ENCODE measurements around the gene SULF2. TPM values are rescaled to one million over a fixed set of nuclear protein-coding genes. Genes with fewer than 3 reads are reported as not detected.

The SULF2 gene
- total and polyA plus RNA-seq, 2 of the 13 experiments (the other 11 are each of a cell fraction or from before 2014, with no cell fraction given) = 7.2 to 50.9 TPM

DNA sequence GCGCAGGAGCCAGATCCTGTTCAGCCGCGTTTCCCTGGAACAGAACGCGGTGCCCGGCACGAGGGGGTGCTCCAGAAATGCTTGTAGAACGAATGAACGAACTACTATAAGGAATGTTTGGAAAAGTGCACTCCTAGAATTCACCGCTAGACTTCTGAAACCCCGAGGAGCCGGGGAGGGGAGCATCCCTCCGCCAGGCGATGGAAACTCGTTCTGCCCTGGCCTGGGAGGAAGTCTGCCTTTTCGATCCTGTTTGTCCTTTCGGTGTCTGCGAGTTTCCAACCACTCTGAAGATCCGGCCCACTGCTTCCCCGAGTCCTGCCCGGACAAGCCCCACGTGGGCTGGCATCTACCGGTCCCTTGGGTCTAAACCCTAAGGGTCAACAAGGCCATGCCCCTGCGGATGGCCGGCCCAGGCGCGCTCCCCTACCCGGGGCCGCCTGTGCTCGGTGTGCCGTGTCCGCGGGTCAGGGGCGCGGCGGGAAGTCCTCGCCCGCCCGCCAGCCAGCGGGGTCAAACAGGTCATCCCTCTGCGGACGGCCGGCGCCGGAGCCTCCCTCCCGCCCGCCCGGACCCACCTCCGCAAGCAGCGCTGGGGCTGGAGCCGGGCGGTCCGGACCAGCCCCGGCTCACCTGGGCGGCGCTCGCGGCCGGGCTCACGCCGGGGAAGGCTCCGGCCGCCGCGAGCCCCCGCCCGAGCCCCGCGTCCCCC, 526 bp downstream of the SULF2 start (continued):
- peak; percentile 36; the same call in 1 of the 2 replicates for TF ChIP-seq ZNF766 (CRISPR knock-in tag; IDR thresholded peaks at IDR 0.05; ENCODE audit: borderline replicate concordance)
- TF ChIP-seq KLF16 (CRISPR knock-in tag; IDR thresholded peaks at IDR 0.05) = peak in 1 of 2 experiments; percentile 25; a peak in 1 of 4 replicates
- TF ChIP-seq, protein P1, sequence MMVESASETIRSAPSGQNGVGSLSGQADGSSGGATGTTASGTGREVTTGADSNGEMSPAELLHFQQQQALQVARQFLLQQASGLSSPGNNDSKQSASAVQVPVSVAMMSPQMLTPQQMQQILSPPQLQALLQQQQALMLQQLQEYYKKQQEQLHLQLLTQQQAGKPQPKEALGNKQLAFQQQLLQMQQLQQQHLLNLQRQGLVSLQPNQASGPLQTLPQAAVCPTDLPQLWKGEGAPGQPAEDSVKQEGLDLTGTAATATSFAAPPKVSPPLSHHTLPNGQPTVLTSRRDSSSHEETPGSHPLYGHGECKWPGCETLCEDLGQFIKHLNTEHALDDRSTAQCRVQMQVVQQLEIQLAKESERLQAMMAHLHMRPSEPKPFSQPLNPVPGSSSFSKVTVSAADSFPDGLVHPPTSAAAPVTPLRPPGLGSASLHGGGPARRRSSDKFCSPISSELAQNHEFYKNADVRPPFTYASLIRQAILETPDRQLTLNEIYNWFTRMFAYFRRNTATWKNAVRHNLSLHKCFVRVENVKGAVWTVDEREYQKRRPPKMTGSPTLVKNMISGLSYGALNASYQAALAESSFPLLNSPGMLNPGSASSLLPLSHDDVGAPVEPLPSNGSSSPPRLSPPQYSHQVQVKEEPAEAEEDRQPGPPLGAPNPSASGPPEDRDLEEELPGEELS (CRISPR knock-in tag; IDR thresholded peaks at IDR 0.05) = peak; percentile 39
- TF ChIP-seq, protein P2, sequence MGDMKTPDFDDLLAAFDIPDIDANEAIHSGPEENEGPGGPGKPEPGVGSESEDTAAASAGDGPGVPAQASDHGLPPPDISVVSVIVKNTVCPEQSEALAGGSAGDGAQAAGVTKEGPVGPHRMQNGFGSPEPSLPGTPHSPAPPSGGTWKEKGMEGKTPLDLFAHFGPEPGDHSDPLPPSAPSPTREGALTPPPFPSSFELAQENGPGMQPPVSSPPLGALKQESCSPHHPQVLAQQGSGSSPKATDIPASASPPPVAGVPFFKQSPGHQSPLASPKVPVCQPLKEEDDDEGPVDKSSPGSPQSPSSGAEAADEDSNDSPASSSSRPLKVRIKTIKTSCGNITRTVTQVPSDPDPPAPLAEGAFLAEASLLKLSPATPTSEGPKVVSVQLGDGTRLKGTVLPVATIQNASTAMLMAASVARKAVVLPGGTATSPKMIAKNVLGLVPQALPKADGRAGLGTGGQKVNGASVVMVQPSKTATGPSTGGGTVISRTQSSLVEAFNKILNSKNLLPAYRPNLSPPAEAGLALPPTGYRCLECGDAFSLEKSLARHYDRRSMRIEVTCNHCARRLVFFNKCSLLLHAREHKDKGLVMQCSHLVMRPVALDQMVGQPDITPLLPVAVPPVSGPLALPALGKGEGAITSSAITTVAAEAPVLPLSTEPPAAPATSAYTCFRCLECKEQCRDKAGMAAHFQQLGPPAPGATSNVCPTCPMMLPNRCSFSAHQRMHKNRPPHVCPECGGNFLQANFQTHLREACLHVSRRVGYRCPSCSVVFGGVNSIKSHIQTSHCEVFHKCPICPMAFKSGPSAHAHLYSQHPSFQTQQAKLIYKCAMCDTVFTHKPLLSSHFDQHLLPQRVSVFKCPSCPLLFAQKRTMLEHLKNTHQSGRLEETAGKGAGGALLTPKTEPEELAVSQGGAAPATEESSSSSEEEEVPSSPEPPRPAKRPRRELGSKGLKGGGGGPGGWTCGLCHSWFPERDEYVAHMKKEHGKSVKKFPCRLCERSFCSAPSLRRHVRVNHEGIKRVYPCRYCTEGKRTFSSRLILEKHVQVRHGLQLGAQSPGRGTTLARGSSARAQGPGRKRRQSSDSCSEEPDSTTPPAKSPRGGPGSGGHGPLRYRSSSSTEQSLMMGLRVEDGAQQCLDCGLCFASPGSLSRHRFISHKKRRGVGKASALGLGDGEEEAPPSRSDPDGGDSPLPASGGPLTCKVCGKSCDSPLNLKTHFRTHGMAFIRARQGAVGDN (CRISPR knock-in tag; IDR thresholded peaks at IDR 0.05) = peak; percentile 71
- no peak for TF ChIP-seq THAP11 (CRISPR knock-in tag; IDR thresholded peaks at IDR 0.05)
- TF ChIP-seq ZNF232 (CRISPR knock-in tag; IDR thresholded peaks at IDR 0.05; ENCODE audit: borderline replicate concordance) = peak; percentile 52; the same call in 1 of the 2 replicates
- no peak for TF ChIP-seq MAZ (IDR thresholded peaks at IDR 0.05; ENCODE audit: borderline replicate concordance, low read depth, low read length)
- 0 out of 2 replicates have a peak, but pooled peaks have one; percentile 21 for TF ChIP-seq MAZ (CRISPR knock-in tag; IDR thresholded peaks at IDR 0.05; ENCODE audit: low read depth)
- TF ChIP-seq RAD21 (CRISPR knock-in tag; IDR thresholded peaks at IDR 0.05) = 0 out of 2 replicates have a peak, but pooled peaks have one; percentile 10
- 0 out of 2 replicates have a peak, but pooled peaks have one; percentile 25 for TF ChIP-seq BRCA1 (CRISPR knock-in tag; IDR thresholded peaks at IDR 0.05)
- no peak for TF ChIP-seq JUNB (CRISPR knock-in tag; IDR thresholded peaks at IDR 0.05; ENCODE audit: borderline replicate concordance)
- TF ChIP-seq ZNF746 (CRISPR knock-in tag; IDR thresholded peaks at IDR 0.05) = 0 out of 2 replicates have a peak, but pooled peaks have one; percentile 38
- TF ChIP-seq, protein P3, sequence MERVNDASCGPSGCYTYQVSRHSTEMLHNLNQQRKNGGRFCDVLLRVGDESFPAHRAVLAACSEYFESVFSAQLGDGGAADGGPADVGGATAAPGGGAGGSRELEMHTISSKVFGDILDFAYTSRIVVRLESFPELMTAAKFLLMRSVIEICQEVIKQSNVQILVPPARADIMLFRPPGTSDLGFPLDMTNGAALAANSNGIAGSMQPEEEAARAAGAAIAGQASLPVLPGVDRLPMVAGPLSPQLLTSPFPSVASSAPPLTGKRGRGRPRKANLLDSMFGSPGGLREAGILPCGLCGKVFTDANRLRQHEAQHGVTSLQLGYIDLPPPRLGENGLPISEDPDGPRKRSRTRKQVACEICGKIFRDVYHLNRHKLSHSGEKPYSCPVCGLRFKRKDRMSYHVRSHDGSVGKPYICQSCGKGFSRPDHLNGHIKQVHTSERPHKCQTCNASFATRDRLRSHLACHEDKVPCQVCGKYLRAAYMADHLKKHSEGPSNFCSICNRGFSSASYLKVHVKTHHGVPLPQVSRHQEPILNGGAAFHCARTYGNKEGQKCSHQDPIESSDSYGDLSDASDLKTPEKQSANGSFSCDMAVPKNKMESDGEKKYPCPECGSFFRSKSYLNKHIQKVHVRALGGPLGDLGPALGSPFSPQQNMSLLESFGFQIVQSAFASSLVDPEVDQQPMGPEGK (CRISPR knock-in tag; IDR thresholded peaks at IDR 0.05) = peak; percentile 32
- TF ChIP-seq CBX2 (IDR thresholded peaks at IDR 0.05; ENCODE audit: low read depth, low read length) = no peak
- TF ChIP-seq CBX2 (CRISPR knock-in tag; IDR thresholded peaks at IDR 0.05; ENCODE audit: low read depth) = 0 out of 2 replicates have a peak, but pooled peaks have one; percentile 45
- TF ChIP-seq, protein P4, sequence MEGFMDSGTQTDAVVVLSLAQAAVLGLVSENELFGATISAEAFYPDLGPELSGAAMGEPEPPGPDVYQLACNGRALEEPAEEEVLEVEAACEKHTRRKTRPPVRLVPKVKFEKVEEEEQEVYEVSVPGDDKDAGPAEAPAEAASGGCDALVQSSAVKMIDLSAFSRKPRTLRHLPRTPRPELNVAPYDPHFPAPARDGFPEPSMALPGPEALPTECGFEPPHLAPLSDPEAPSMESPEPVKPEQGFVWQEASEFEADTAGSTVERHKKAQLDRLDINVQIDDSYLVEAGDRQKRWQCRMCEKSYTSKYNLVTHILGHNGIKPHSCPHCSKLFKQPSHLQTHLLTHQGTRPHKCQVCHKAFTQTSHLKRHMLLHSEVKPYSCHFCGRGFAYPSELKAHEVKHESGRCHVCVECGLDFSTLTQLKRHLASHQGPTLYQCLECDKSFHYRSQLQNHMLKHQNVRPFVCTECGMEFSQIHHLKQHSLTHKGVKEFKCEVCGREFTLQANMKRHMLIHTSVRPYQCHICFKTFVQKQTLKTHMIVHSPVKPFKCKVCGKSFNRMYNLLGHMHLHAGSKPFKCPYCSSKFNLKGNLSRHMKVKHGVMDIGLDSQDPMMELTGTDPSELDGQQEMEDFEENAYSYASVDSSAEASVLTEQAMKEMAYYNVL (CRISPR knock-in tag; IDR thresholded peaks at IDR 0.05; ENCODE audit: borderline replicate concordance) = peak; percentile 61; the same call in 1 of the 2 replicates
- TF ChIP-seq ZNF768 (CRISPR knock-in tag; IDR thresholded peaks at IDR 0.05) = 0 out of 2 replicates have a peak, but pooled peaks have one; percentile 63

Data from HepG2 (cell line).